Keratinocyte (primary cell): ENCODE results near the gene PARP11. TPM values are rescaled to one million over a fixed set of nuclear protein-coding genes. Genes with fewer than 3 reads are reported as not detected.

Source experiments
- DNase-seq: peaks from one replicate; pipeline ENCODE4 v3.0.0-alpha.2; 2011; ENCODE audit warnings: low read depth, missing footprints, low spot score
- FAIRE-seq: peaks from 2 replicates; lab custom pipeline; 2011; peaks lifted over from hg19 to GRCh38; lab: Jason Lieb, UNC
- H2AFZ ChIP-seq: 2 replicates; pipeline ENCODE4 v1.6.0; 2012; ENCODE audit warnings: low read length, control low read depth, inconsistent platforms; ENCODE audit not compliant: control insufficient read depth
- H3K27ac ChIP-seq: 2 replicates; pipeline ENCODE4 v1.5.1; 2011; ENCODE audit warnings: low read length; ENCODE audit not compliant: control insufficient read depth, insufficient read depth
- H3K27me3 ChIP-seq: 3 replicates; pipeline ENCODE4 v1.6.0; 2011; ENCODE audit warnings: low read length; ENCODE audit not compliant: control insufficient read depth, insufficient read depth; ENCODE audit errors: extremely low read depth
- H3K36me3 ChIP-seq, 2 experiments: 2 replicates in 1 of 2; 3 replicates in 1 of 2; pipeline ENCODE4 v1.5.1; 2011; ENCODE audit warnings: low read length in 2 of 2, mild to moderate bottlenecking in 1 of 2; ENCODE audit not compliant: control insufficient read depth in 2 of 2, insufficient read depth in 2 of 2; ENCODE audit errors: extremely low read depth in 1 of 2
- H3K4me1 ChIP-seq: 3 replicates; pipeline ENCODE4 v1.5.1; 2011; ENCODE audit warnings: low read length; ENCODE audit not compliant: control insufficient read depth, insufficient read depth; ENCODE audit errors: extremely low read depth
- H3K4me2 ChIP-seq: 3 replicates; pipeline ENCODE4 v1.6.0; 2011; ENCODE audit warnings: low read depth, low read length; ENCODE audit not compliant: control insufficient read depth, insufficient read depth; ENCODE audit errors: extremely low read depth
- H3K4me3 ChIP-seq, 3 experiments: fragments of 200-600 bp in 1 of 3; sonication (generic) in 1 of 3; 2 replicates in 2 of 3; 3 replicates in 1 of 3; pipeline ENCODE4 v1.5.1; 2011 to 2016; ENCODE audit warnings: low read length in 3 of 3, mild to moderate bottlenecking in 3 of 3, control low read depth in 2 of 3, inconsistent platforms in 1 of 3, low read depth in 1 of 3, mixed read lengths in 1 of 3, mixed run types in 1 of 3, moderate library complexity in 1 of 3; ENCODE audit not compliant: control insufficient read depth in 2 of 3, insufficient read depth in 2 of 3; ENCODE audit errors: extremely low read depth in 1 of 3
- H3K79me2 ChIP-seq: 2 replicates; pipeline ENCODE4 v1.6.0; 2012; ENCODE audit warnings: low read length; ENCODE audit not compliant: control insufficient read depth, insufficient read depth
- H3K9ac ChIP-seq: 3 replicates; pipeline ENCODE4 v1.6.0; 2011; ENCODE audit warnings: low read length; ENCODE audit not compliant: control insufficient read depth, insufficient read depth; ENCODE audit errors: extremely low read depth
- H3K9me1 ChIP-seq: 3 replicates; pipeline ENCODE4 v1.6.0; 2011; ENCODE audit warnings: low read length; ENCODE audit not compliant: control insufficient read depth, insufficient read depth; ENCODE audit errors: extremely low read depth
- H3K9me3 ChIP-seq: 2 replicates; pipeline ENCODE4 v1.5.1; 2012; ENCODE audit warnings: low read depth, low read length; ENCODE audit not compliant: control insufficient read depth
- H4K20me1 ChIP-seq: 3 replicates; pipeline ENCODE4 v1.6.0; 2011; ENCODE audit warnings: low read length; ENCODE audit not compliant: control insufficient read depth, insufficient read depth; ENCODE audit errors: extremely low read depth
- EZH2 ChIP-seq: IDR thresholded peaks from one replicate; pipeline ENCODE4 v1.6.1; 2012; ENCODE audit warnings: inconsistent platforms, mild to moderate bottlenecking, low read length, moderate library complexity
- dilution Hi-C: fragments of 300-500 bp; cut with MboI; formaldehyde crosslinking; loops from one replicate; pipeline ENCODE4 v1.7.0; 2020; ENCODE audit warnings: low sequenced_read_pairs; ENCODE audit not compliant: extremely low pct_ligation_motif_present
- polyA plus RNA-seq, 5 experiments: library from polyadenylated mRNA; depleted of rRNA in 3 of 5; stranded (reverse) in 3 of 5; stranded (forward) in 1 of 5; unstranded in 1 of 5; fragments of >200 nt; gene quantifications; 1 replicate in 1 of 5; 2 replicates in 3 of 5; 3 replicates in 1 of 5; pipeline versions ENCODE4 v1.2.1 to v1.2.3, GENCODE V29; 2011 to 2012; ENCODE audit warnings: missing spikeins in 2 of 5, low read depth in 1 of 5, low replicate concordance in 1 of 5
- TF ChIP-seq, protein P1 (sequence below), 3 experiments: IDR thresholded peaks in 1 of 3; conservative IDR thresholded peaks in 1 of 3; optimal IDR thresholded peaks in 1 of 3; 2 replicates in 2 of 3; 3 replicates in 1 of 3; pipeline versions ENCODE3 to v1.5.1; 2011; ENCODE audit warnings: low read length in 3 of 3, mild to moderate bottlenecking in 3 of 3, moderate library complexity in 2 of 3, control low read depth in 1 of 3, inconsistent platforms in 1 of 3; ENCODE audit not compliant: insufficient read depth in 2 of 3; ENCODE audit errors: extremely low read depth in 1 of 3

PARP11 gene
- polyA plus RNA-seq, 1 donor (not counting 4 experiments of a cell fraction or from before 2014, with no cell fraction given) = 5.4 TPM

DNA sequence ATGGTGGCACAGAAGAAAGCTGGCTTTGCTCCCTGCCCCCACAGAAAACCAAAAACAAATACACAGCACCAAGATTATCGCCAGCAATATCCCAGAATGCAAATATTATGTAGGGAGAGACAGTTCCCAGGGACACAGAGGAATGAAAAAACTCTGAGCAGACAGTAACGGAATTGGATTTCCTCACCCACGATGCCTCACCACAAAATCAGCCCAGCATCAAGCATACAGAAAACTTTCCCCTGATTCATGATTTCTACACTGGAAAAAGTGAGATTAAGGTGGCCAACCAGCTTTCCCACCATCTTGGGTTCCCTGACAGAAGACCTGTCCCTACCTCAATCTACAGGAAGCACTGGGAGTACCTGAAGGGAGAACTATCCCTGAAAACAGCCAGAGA is 36.6 kb downstream of the PARP11 start:
- H3K9ac ChIP-seq = no peak overlapping the region

DNA sequence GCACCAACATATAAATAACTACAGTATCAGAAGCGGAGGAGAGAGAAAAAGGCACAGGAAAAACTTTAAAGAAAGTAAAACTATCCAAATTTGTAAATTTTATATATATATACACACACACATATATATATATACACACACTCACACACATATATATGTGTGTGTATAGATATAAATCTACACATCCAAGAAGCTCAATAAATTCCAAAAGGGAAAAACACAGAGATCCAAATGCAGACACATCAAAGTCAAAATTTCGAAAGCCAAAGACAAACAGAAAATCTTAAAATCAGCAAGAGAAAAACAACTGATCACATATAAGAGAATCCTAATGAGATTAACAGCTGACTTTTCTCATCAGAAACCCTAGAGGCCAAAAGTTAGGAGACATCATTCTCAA is 37.3 kb downstream of the PARP11 start:
- H3K9me1 ChIP-seq = no peaks in the 10 kb centered on the region
- DNase-seq (no peak), FAIRE-seq (no peak)
- H3K9me3 ChIP-seq = no peaks in the 10 kb centered on the region
- no peaks in the 10 kb centered on the region for H3K36me3 ChIP-seq
- TF ChIP-seq, protein P1, sequence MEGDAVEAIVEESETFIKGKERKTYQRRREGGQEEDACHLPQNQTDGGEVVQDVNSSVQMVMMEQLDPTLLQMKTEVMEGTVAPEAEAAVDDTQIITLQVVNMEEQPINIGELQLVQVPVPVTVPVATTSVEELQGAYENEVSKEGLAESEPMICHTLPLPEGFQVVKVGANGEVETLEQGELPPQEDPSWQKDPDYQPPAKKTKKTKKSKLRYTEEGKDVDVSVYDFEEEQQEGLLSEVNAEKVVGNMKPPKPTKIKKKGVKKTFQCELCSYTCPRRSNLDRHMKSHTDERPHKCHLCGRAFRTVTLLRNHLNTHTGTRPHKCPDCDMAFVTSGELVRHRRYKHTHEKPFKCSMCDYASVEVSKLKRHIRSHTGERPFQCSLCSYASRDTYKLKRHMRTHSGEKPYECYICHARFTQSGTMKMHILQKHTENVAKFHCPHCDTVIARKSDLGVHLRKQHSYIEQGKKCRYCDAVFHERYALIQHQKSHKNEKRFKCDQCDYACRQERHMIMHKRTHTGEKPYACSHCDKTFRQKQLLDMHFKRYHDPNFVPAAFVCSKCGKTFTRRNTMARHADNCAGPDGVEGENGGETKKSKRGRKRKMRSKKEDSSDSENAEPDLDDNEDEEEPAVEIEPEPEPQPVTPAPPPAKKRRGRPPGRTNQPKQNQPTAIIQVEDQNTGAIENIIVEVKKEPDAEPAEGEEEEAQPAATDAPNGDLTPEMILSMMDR (optimal IDR thresholded peaks at IDR 0.05 in 1 of 3, IDR thresholded peaks at IDR 0.05 in 1 of 3, conservative IDR thresholded peaks at IDR 0.05 in 1 of 3; ENCODE audit: extremely low read depth in 1 of 3, insufficient read depth in 2 of 3, low read length in 3 of 3) = no peak
- TF ChIP-seq EZH2 = no peak
- H3K27ac ChIP-seq = no peak overlapping the region
- dilution Hi-C loops = no loop called here
- no peak overlapping the region for H3K4me2 ChIP-seq
- H3K9ac ChIP-seq = no peak overlapping the region
- no peaks in the 10 kb centered on the region for H3K79me2 ChIP-seq
- no peak overlapping the region for H2AFZ ChIP-seq
- H4K20me1 ChIP-seq = no peaks in the 10 kb centered on the region
- no peaks in the 10 kb centered on the region for H3K27me3 ChIP-seq
- no peak overlapping the region for H3K4me3 ChIP-seq
- no peaks in the 10 kb centered on the region for H3K4me1 ChIP-seq

More for the DNA sequence above, 36.6 kb downstream of the PARP11 start:
- dilution Hi-C loops = no loop called here
- H3K4me3 ChIP-seq = no peak overlapping the region
- H3K9me1 ChIP-seq = no peaks in the 10 kb centered on the region
- H3K4me1 ChIP-seq = no peaks in the 10 kb centered on the region
- no peaks in the 10 kb centered on the region for H3K9me3 ChIP-seq
- H3K79me2 ChIP-seq = no peaks in the 10 kb centered on the region
- H3K4me2 ChIP-seq = no peak overlapping the region
- no peaks in the 10 kb centered on the region for H4K20me1 ChIP-seq
- no peak overlapping the region for H3K27ac ChIP-seq
- TF ChIP-seq, protein P1 (optimal IDR thresholded peaks at IDR 0.05 in 1 of 3, IDR thresholded peaks at IDR 0.05 in 1 of 3, conservative IDR thresholded peaks at IDR 0.05 in 1 of 3; ENCODE audit: extremely low read depth in 1 of 3, insufficient read depth in 2 of 3, low read length in 3 of 3) = no peak
- TF ChIP-seq EZH2 = no peak
- no peaks in the 10 kb centered on the region for H3K36me3 ChIP-seq
- H3K27me3 ChIP-seq = no peaks in the 10 kb centered on the region
- FAIRE-seq = no peak
- no peak overlapping the region for H2AFZ ChIP-seq
- no peak for DNase-seq
